Measurements from ENCODE around the gene ITPKB. TPM values are rescaled to one million over a fixed set of nuclear protein-coding genes. Genes with fewer than 3 reads are reported as not detected.

Gene ITPKB
- polyA plus RNA-seq, 1 of the 3 experiments (the other 2 are of a cell fraction) = 2.4 TPM

GRCh38 chr1:226671277-226671676 lies 67.8 kb downstream of the ITPKB start (continued):
- TF ChIP-seq YY1 (IDR thresholded peaks at IDR 0.05; ENCODE audit: low read depth) (no peak), RAD21 (IDR thresholded peaks at IDR 0.05; ENCODE audit: low read length) (no peak), SMC3 (IDR thresholded peaks at IDR 0.05; ENCODE audit: low read depth, low read length) (no peak), NFIC (IDR thresholded peaks at IDR 0.05; ENCODE audit: borderline replicate concordance) (no peak), FOSL2 (IDR thresholded peaks at IDR 0.05; ENCODE audit: borderline replicate concordance, low read depth) (no peak), GATA2 (CRISPR knock-in tag; IDR thresholded peaks at IDR 0.05) (no peak), GABPA (IDR thresholded peaks at IDR 0.05; ENCODE audit: low read depth) (no peak), REST (IDR thresholded peaks at IDR 0.05; ENCODE audit: low read depth, low read length) (no peak)

- no peaks in the 10 kb centered on the region for H3K9me3 ChIP-seq
- H3K9me2 ChIP-seq = no peaks in the 10 kb centered on the region
- WGBS (ENCODE audit: low lambda C conversion rate) = 92% methylated on average over 7 of the region's 7 CpGs
- no peaks in the 10 kb centered on the region for H3F3A ChIP-seq (replicated peaks; ENCODE audit: insufficient read depth)
- no peak overlapping the region for H3K27ac ChIP-seq (ENCODE audit: low read depth in 2 of 2, low read length in 1 of 2)
- ChIA-PET CTCF (interaction anchor here (0.7 kb wide), 1 partner anchor 35 kb away, joined by 3 read pairs; no protein-coding TSS in a partner anchor), POLR2A (no interaction called here)
- H3K4me2 ChIP-seq = no peak overlapping the region
- H3K27me3 ChIP-seq (ENCODE audit: insufficient read depth) = no peaks in the 10 kb centered on the region
- no peaks in the 10 kb centered on the region for H3K79me2 ChIP-seq (ENCODE audit: insufficient read depth)
- no peak for DNase-seq
- H3K36me3 ChIP-seq (replicated peaks in 1 of 2; ENCODE audit: control insufficient read depth in 1 of 2, insufficient read depth in 2 of 2, low read length in 1 of 2) = no peaks in the 10 kb centered on the region
- no peaks in the 10 kb centered on the region for H4K20me1 ChIP-seq (ENCODE audit: insufficient read depth)
- H3K9ac ChIP-seq = no peak overlapping the region
- H3K4me3 ChIP-seq (ENCODE audit: low read depth in 2 of 2, low read length in 1 of 2) = no peak overlapping the region
- no peak overlapping the region for H2AFZ ChIP-seq (ENCODE audit: low read depth)
- TF ChIP-seq CTCF (IDR thresholded peaks at IDR 0.05) = no peak
- H3K4me1 ChIP-seq (ENCODE audit: control insufficient read depth in 1 of 2, insufficient read depth in 2 of 2, low read depth in 1 of 2, low read length in 1 of 2) = no peaks in the 10 kb centered on the region
Measured at GRCh38 chr1:226670073-226670472, 69.0 kb downstream of the ITPKB start.

- 91% methylated on average over 5 of the region's 5 CpGs for WGBS (ENCODE audit: low lambda C conversion rate)
- no peak for TF ChIP-seq JUND (IDR thresholded peaks at IDR 0.05)
- TF ChIP-seq NFIC (IDR thresholded peaks at IDR 0.05; ENCODE audit: borderline replicate concordance) = no peak
- TF ChIP-seq FOXJ3 (CRISPR knock-in tag; IDR thresholded peaks at IDR 0.05) = no peak
- TF ChIP-seq ZBTB33 (IDR thresholded peaks at IDR 0.05; ENCODE audit: borderline replicate concordance, low read depth) = no peak
- TF ChIP-seq USF1 (IDR thresholded peaks at IDR 0.05; ENCODE audit: borderline replicate concordance, low read depth) = no peak
- no peak for TF ChIP-seq MAX (IDR thresholded peaks at IDR 0.05; ENCODE audit: low read depth)
- no peak for TF ChIP-seq MXI1 (IDR thresholded peaks at IDR 0.05; ENCODE audit: low read depth, low read length)
- TF ChIP-seq CHD2 (IDR thresholded peaks at IDR 0.05; ENCODE audit: low read length, partially characterized antibody) = no peak
- TF ChIP-seq FOXM1 (IDR thresholded peaks at IDR 0.05; ENCODE audit: low read depth) = no peak
- TF ChIP-seq MEF2A (IDR thresholded peaks at IDR 0.05; ENCODE audit: borderline replicate concordance, low read depth) = no peak
- CTCF ChIA-PET = interaction anchor here (0.8 to 1.2 kb wide), 4 partner anchors 9 to 160 kb away, joined by 3 read pairs; no protein-coding TSS in a partner anchor
- Histone ChIP-seq H3F3A (replicated peaks; ENCODE audit: insufficient read depth) (no peaks in the 10 kb centered on the region), H3K27me3 (ENCODE audit: insufficient read depth) (no peaks in the 10 kb centered on the region), H3K79me2 (ENCODE audit: insufficient read depth) (no peaks in the 10 kb centered on the region), H3K4me2 (no peak overlapping the region), H3K9me2 (no peaks in the 10 kb centered on the region), H3K4me3 (ENCODE audit: low read depth in 2 of 2, low read length in 1 of 2) (no peak overlapping the region), H2AFZ (ENCODE audit: low read depth) (no peak overlapping the region), H4K20me1 (ENCODE audit: insufficient read depth) (no peaks in the 10 kb centered on the region), H3K4me1 (ENCODE audit: control insufficient read depth in 1 of 2, insufficient read depth in 2 of 2, low read depth in 1 of 2, low read length in 1 of 2) (peaks cover 0 to 1% of the 10 kb centered on the region in 2 experiments; a peak in 2 of 4 replicates), H3K9ac (no peak overlapping the region), H3K27ac (ENCODE audit: low read depth in 2 of 2, low read length in 1 of 2) (no peak overlapping the region), H3K36me3 (replicated peaks in 1 of 2; ENCODE audit: control insufficient read depth in 1 of 2, insufficient read depth in 2 of 2, low read length in 1 of 2) (no peaks in the 10 kb centered on the region), H3K9me3 (no peaks in the 10 kb centered on the region)
- no peak for DNase-seq
- POLR2A ChIA-PET = no interaction called here
Measured at GRCh38 chr1:226668173-226668560, 70.9 kb downstream of the ITPKB start.
